Effector memory CD8-positive, alpha-beta T cell (primary cell): ENCODE measurements around the gene SNRNP40.

Source experiments
- ATAC-seq: fragments of 150-1000 bp; cut with Tn5 transposase; replicated peaks from 2 replicates; pipeline ENCODE4 v1.10.0; 2021; ENCODE audit warnings: mild to moderate bottlenecking, moderate library complexity
- DNase-seq, 3 experiments: peaks; one replicate each; pipeline ENCODE4 v3.0.0; 2021
- H3K27ac Mint-ChIP-seq, 2 donors: one replicate each; pipeline ENCODE4 v1.8.0; 2022; ENCODE audit warnings: mild to moderate bottlenecking in 2 of 2, mixed read lengths in 2 of 2, moderate library complexity in 2 of 2
- H3K27me3 Mint-ChIP-seq, 2 donors: one replicate each; pipeline ENCODE4 v1.8.0; 2022; ENCODE audit warnings: mixed read lengths in 2 of 2
- H3K36me3 Mint-ChIP-seq: one replicate; pipeline ENCODE4 v1.8.0; 2022; ENCODE audit warnings: mild to moderate bottlenecking, moderate library complexity, mixed read lengths; ENCODE audit not compliant: insufficient read depth
- H3K4me1 Mint-ChIP-seq, 2 donors: one replicate each; pipeline ENCODE4 v1.8.0; 2022; ENCODE audit warnings: low read depth in 2 of 2, mixed read lengths in 2 of 2
- H3K4me3 Mint-ChIP-seq, 2 donors: one replicate each; pipeline ENCODE4 v1.8.0; 2022; ENCODE audit warnings: mild to moderate bottlenecking in 2 of 2, mixed read lengths in 2 of 2, moderate library complexity in 2 of 2
- H3K9me3 Mint-ChIP-seq, 2 donors: one replicate each; pipeline ENCODE4 v1.8.0; 2022; ENCODE audit warnings: mixed read lengths in 2 of 2

Gene SNRNP40

GRCh38 chr1:31214316-31215064, 82.1 kb downstream of the SNRNP40 start:
- DNase-seq = no peak
- Mint-ChIP-seq H3K9me3 (no peaks in the 10 kb centered on the region), H3K27ac (no peak overlapping the region), H3K36me3 (no peaks in the 10 kb centered on the region), H3K4me3 (no peak overlapping the region), H3K4me1 (no peaks in the 10 kb centered on the region), H3K27me3 (peaks cover 16 to 52% of the 10 kb centered on the region in 2 donors)
- ATAC-seq = no peak
